ENCODE measurements around the gene EFCAB6.

The EFCAB6 gene

GRCh38 chr22:43744700-43745410 is 67.2 kb downstream of the EFCAB6 start:
- DNase-seq (ENCODE audit: low read depth), result no peak

GRCh38 chr22:43743929-43744643 is 68.0 kb downstream of the EFCAB6 start:
- no peak for DNase-seq (ENCODE audit: low read depth)

- DNase-seq (ENCODE audit: low read depth), result no peak
These were observed 69.0 kb downstream of the EFCAB6 start for GRCh38 chr22:43743131-43743530.

GRCh38 chr22:43742154-43742950 is 69.8 kb downstream of the EFCAB6 start:
- DNase-seq (ENCODE audit: low read depth), result no peak

- DNase-seq (ENCODE audit: low read depth), result no peak
These were observed 71.4 kb downstream of the EFCAB6 start for GRCh38 chr22:43740587-43741270.

- DNase-seq (ENCODE audit: low read depth), result no peak
These were observed 72.2 kb downstream of the EFCAB6 start for GRCh38 chr22:43739851-43740379.

GRCh38 chr22:43737150-43737828 is 74.8 kb downstream of the EFCAB6 start:
- DNase-seq (ENCODE audit: low read depth), result no peak

GRCh38 chr22:43736651-43737050 is 75.5 kb downstream of the EFCAB6 start:
- no peak for DNase-seq (ENCODE audit: low read depth)

GRCh38 chr22:43734370-43735150 is 77.5 kb downstream of the EFCAB6 start:
- DNase-seq (ENCODE audit: low read depth), result no peak

- no peak for DNase-seq (ENCODE audit: low read depth)
These were observed 79.0 kb downstream of the EFCAB6 start for GRCh38 chr22:43733138-43733537.

GRCh38 chr22:43731988-43732387 is 80.1 kb downstream of the EFCAB6 start:
- no peak for DNase-seq (ENCODE audit: low read depth)

- no peak for DNase-seq (ENCODE audit: low read depth)
These were observed 85.1 kb downstream of the EFCAB6 start for GRCh38 chr22:43726964-43727543.

GRCh38 chr22:43726322-43726721 is 85.8 kb downstream of the EFCAB6 start:
- DNase-seq (ENCODE audit: low read depth), result no peak

GRCh38 chr22:43723816-43724215 is 88.3 kb downstream of the EFCAB6 start:
- DNase-seq (ENCODE audit: low read depth), result no peak

- no peak for DNase-seq (ENCODE audit: low read depth)
These were observed 89.7 kb downstream of the EFCAB6 start for GRCh38 chr22:43722444-43722843.

- DNase-seq (ENCODE audit: low read depth), result no peak
These were observed 91.4 kb downstream of the EFCAB6 start for GRCh38 chr22:43720716-43721115.

- no peak for DNase-seq (ENCODE audit: low read depth)
These were observed 98.0 kb downstream of the EFCAB6 start for GRCh38 chr22:43714104-43714503.

- DNase-seq (ENCODE audit: low read depth), result no peak
These were observed 100.4 kb downstream of the EFCAB6 start for GRCh38 chr22:43711681-43712080.

- no peak for DNase-seq (ENCODE audit: low read depth)
These were observed 104.5 kb downstream of the EFCAB6 start for GRCh38 chr22:43707648-43708047.

Data from activated T-helper 9 cell treated with anti-CD3 and anti-CD28 coated beads, Interleukin-2, amount 50 U/mL, for 16 hours (primary cell).